HepG2 (cell line): ENCODE measurements around the gene TMEM219. TPM values are rescaled to one million over a fixed set of nuclear protein-coding genes. Genes with fewer than 3 reads are reported as not detected.

ENCODE experiments used
- ARHGAP35 ChIP-seq: sonication (generic); formaldehyde crosslinking; IDR thresholded peaks from 2 replicates; pipeline ENCODE4 v1.9.0; 2022; ENCODE audit warnings: mild to moderate bottlenecking, inconsistent platforms, moderate library complexity, missing genetic modification reagents, borderline replicate concordance
- PBX2 ChIP-seq: IDR thresholded peaks from 2 replicates; pipeline ENCODE4 v1.6.1; 2016; ENCODE audit warnings: control low read depth
- REPIN1 ChIP-seq: sonication (generic); formaldehyde crosslinking; IDR thresholded peaks from 2 replicates; pipeline ENCODE4 v1.8.0; 2022; ENCODE audit warnings: missing genetic modification reagents, low read depth, mild to moderate bottlenecking, borderline replicate concordance
- SNAI1 ChIP-seq: sonication (generic); formaldehyde crosslinking; IDR thresholded peaks from 2 replicates; pipeline ENCODE4 v1.5.0; 2020; ENCODE audit warnings: mild to moderate bottlenecking, missing genetic modification reagents, borderline replicate concordance
- SP4 ChIP-seq: sonication (generic); formaldehyde crosslinking; IDR thresholded peaks from 2 replicates; pipeline ENCODE4 v1.8.1; 2023; ENCODE audit warnings: mild to moderate bottlenecking, missing genetic modification reagents
- TAF1 ChIP-seq: sonication (generic); formaldehyde crosslinking; IDR thresholded peaks from 2 replicates; pipeline ENCODE4 v1.4.0; 2020; ENCODE audit warnings: missing genetic modification reagents
- THAP8 ChIP-seq: sonication (generic); formaldehyde crosslinking; IDR thresholded peaks from 2 replicates; pipeline ENCODE4 v1.5.1; 2020; ENCODE audit warnings: missing genetic modification reagents, mild to moderate bottlenecking, borderline replicate concordance
- ZBTB39 ChIP-seq: sonication (generic); formaldehyde crosslinking; IDR thresholded peaks from 2 replicates; pipeline ENCODE4 v1.5.0; 2020; ENCODE audit warnings: missing genetic modification reagents
- ZNF17 ChIP-seq: sonication (generic); formaldehyde crosslinking; IDR thresholded peaks from 2 replicates; pipeline ENCODE4 v1.5.0; 2020; ENCODE audit warnings: mild to moderate bottlenecking, missing genetic modification reagents
- ZNF180 ChIP-seq: sonication (generic); formaldehyde crosslinking; IDR thresholded peaks from 2 replicates; pipeline ENCODE4 v1.4.0; 2020; ENCODE audit warnings: low read depth, missing genetic modification reagents, borderline replicate concordance
- ZNF280D ChIP-seq: sonication (generic); formaldehyde crosslinking; IDR thresholded peaks from 2 replicates; pipeline ENCODE4 v1.5.1; 2020; ENCODE audit warnings: mild to moderate bottlenecking, missing genetic modification reagents
- ZNF382 ChIP-seq: sonication (generic); formaldehyde crosslinking; IDR thresholded peaks from 2 replicates; pipeline ENCODE4 v1.5.0; 2020; ENCODE audit warnings: missing genetic modification reagents, mild to moderate bottlenecking, borderline replicate concordance
- ZNF430 ChIP-seq: sonication (generic); formaldehyde crosslinking; IDR thresholded peaks from 2 replicates; pipeline ENCODE4 v1.9.0; 2021; ENCODE audit warnings: mild to moderate bottlenecking, missing genetic modification reagents
- ZNF432 ChIP-seq: sonication (generic); formaldehyde crosslinking; IDR thresholded peaks from 2 replicates; pipeline ENCODE4 v1.5.0; 2020; ENCODE audit warnings: missing genetic modification reagents, mild to moderate bottlenecking, borderline replicate concordance
- ZNF484 ChIP-seq: sonication (generic); formaldehyde crosslinking; IDR thresholded peaks from 2 replicates; pipeline ENCODE4 v1.5.1; 2020; ENCODE audit warnings: mild to moderate bottlenecking, low read depth, missing genetic modification reagents, borderline replicate concordance
- ZNF687 ChIP-seq: sonication (generic); formaldehyde crosslinking; IDR thresholded peaks from 2 replicates; pipeline ENCODE4 v1.5.1; 2020; ENCODE audit warnings: mild to moderate bottlenecking, missing genetic modification reagents, moderate library complexity
- polyA plus RNA-seq, 8 experiments: library from polyadenylated mRNA; depleted of rRNA in 3 of 8; stranded (reverse) in 7 of 8; unstranded in 1 of 8; fragments of >200 nt; fragmentation: Illumina TruSeq in 4 of 8; extraction: Trizol in 4 of 8; gene quantifications; 2 replicates each; pipeline versions ENCODE4 v1.2.1 to v1.2.3, GENCODE V29; 2011 to 2016; ENCODE audit warnings: low read depth in 4 of 8, missing spikeins in 1 of 8, mixed read lengths in 1 of 8; ENCODE audit not compliant: insufficient read depth in 1 of 8
- total RNA-seq, 5 experiments: library from RNA; depleted of rRNA; stranded (reverse); fragments of >200 nt; fragmentation: Illumina TruSeq; extraction: Trizol; gene quantifications; 2 replicates each; pipeline ENCODE4 v1.2.3, GENCODE V29; 2016; ENCODE audit warnings: low read depth in 1 of 5

TMEM219 gene
- total and polyA plus RNA-seq, 2 of the 13 experiments (the other 11 are each of a cell fraction or from before 2014, with no cell fraction given) = 105 to 115 TPM

GRCh38 chr16:29925781-29926710 lies 35.8 kb upstream of the TMEM219 start, which contains the start of gene KCTD13 (continued):
- TF ChIP-seq ZNF280D (no peak), ZNF180 (no peak), ZNF17 (CRISPR knock-in tag) (no peak), PBX2 (CRISPR knock-in tag) (0 out of 2 replicates have a peak, but pooled peaks have one; percentile 25), THAP8 (peak; percentile 77; the same call in 1 of the 2 replicates), ZNF687 (CRISPR knock-in tag) (peak; percentile 97), TAF1 (CRISPR knock-in tag) (peak; percentile 93), ZBTB39 (CRISPR knock-in tag) (no peak), ZNF484 (peak; percentile 81), SP4 (CRISPR knock-in tag) (peak; percentile 90), ZNF382 (CRISPR knock-in tag) (no peak), ARHGAP35 (CRISPR knock-in tag) (peak; percentile 57), ZNF432 (CRISPR knock-in tag) (no peak), SNAI1 (peak; percentile 66; the same call in 1 of the 2 replicates), ZNF430 (peak; percentile 95), REPIN1 (CRISPR knock-in tag) (peak; percentile 79)
